Gastrocnemius medialis (tissue), 4 donors: ENCODE data around the gene DMPK. TPM values are rescaled to one million over a fixed set of nuclear protein-coding genes. Genes with fewer than 3 reads are reported as not detected.

Source experiments
- ATAC-seq, 2 donors: fragments of 150-250 bp; one replicate each; pipeline ENCODE4 v1.9.1; 2016
- DNase-seq, 2 donors: peaks; one replicate each; pipeline ENCODE4 v3.0.0-alpha.2; 2019
- H3K27ac ChIP-seq, 4 donors: fragments of 200-600 bp; sonication (generic); 1 replicate in 1 of 4; 2 replicates in 3 of 4; pipeline ENCODE4 v1.5.1; 2016 to 2018; ENCODE audit warnings: mild to moderate bottlenecking in 2 of 4, moderate library complexity in 1 of 4
- H3K27me3 ChIP-seq, 3 donors: fragments of 200-600 bp; sonication (generic) in 2 of 3; 1 replicate in 1 of 3; 2 replicates in 2 of 3; pipeline versions ENCODE4 v1.5.1 to v1.6.0; 2016 to 2019; ENCODE audit warnings: mild to moderate bottlenecking in 1 of 3, moderate library complexity in 1 of 3
- H3K36me3 ChIP-seq, 2 donors: fragments of 200-600 bp; sonication (generic) in 1 of 2; one replicate each; pipeline ENCODE4 v1.5.1; 2017 to 2018
- H3K4me1 ChIP-seq, 2 donors: fragments of 200-600 bp; sonication (generic) in 1 of 2; one replicate each; pipeline ENCODE4 v1.5.1; 2016 to 2017; ENCODE audit warnings: mild to moderate bottlenecking in 2 of 2
- H3K4me3 ChIP-seq, 4 donors: fragments of 200-600 bp; sonication (generic) in 3 of 4; 1 replicate in 1 of 4; 2 replicates in 3 of 4; pipeline ENCODE4 v1.5.1; 2016 to 2019; ENCODE audit warnings: mild to moderate bottlenecking in 2 of 4
- H3K9me3 ChIP-seq, 3 donors: fragments of 200-600 bp; sonication (generic) in 2 of 3; 1 replicate in 1 of 3; 2 replicates in 2 of 3; pipeline ENCODE4 v1.5.1; 2016 to 2019
- POLR2A ChIP-seq, 2 donors: fragments of 450-650 bp; IDR thresholded peaks; one replicate each; pipeline ENCODE4 v1.6.1; 2017; ENCODE audit warnings: antibody characterized with exemption in 2 of 2, mild to moderate bottlenecking in 2 of 2, moderate library complexity in 2 of 2
- in situ Hi-C, 4 donors: fragments of 200-750 bp; cut with MboI; loops; one replicate each; pipeline versions ENCODE4 v1.15.0 to v1.8.0; 2017; ENCODE audit warnings: low sequenced_read_pairs in 4 of 4
- intact Hi-C: fragments of 100-400 bp; cut with DNase I; formaldehyde crosslinking; loops from one replicate; pipeline ENCODE4 v1.15.1; 2023; ENCODE audit warnings: low total_unique reads
- total RNA-seq, 4 donors: library from RNA; depleted of rRNA; stranded (reverse); fragments of >200 nt; gene quantifications; one replicate each; pipeline versions ENCODE4 v1.1.0 to v1.2.3, GENCODE V29; 2016
- TF ChIP-seq, protein P1 (sequence below), 5 experiments: fragments of 450-650 bp in 3 of 5; fragments of 200-600 bp in 2 of 5; sonication (generic) in 2 of 5; IDR thresholded peaks in 4 of 5; conservative IDR thresholded peaks in 1 of 5; 1 replicate in 4 of 5; 2 replicates in 1 of 5; pipeline ENCODE4 v1.5.1; 2016 to 2019; ENCODE audit warnings: antibody characterized with exemption in 5 of 5, mild to moderate bottlenecking in 3 of 5, moderate library complexity in 3 of 5

DMPK gene
- total RNA-seq, 4 donors from 2014 or later = 93.0 to 196 (median 116) TPM

DNA sequence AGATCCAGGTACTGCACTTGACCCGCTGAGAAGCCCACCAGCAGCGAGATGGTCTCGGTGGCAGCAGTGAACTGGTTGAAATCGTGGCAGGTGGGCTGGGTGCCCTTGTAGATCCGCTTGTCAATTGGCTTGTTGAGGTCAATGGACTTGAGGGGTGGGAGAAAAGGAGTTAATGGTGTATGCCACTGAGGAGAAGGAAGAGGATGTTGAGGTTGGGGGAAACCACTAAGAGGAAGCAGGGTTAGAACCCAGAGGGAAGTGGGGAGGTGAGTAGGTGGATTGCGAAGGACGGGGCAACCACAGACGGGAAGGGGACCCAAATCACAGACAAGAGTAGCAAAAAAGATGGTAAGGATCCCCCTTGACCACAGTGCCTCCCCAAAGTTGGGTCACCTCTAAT, 8.7 kb upstream of the DMPK start:
- intact Hi-C loops (no loop called here), in situ Hi-C loops (no loop called here)
- Histone ChIP-seq H3K36me3 (peaks cover 0 to 17% of the 10 kb centered on the region in 2 donors), H3K27ac (no peak overlapping the region), H3K27me3 (no peaks in the 10 kb centered on the region), H3K9me3 (no peaks in the 10 kb centered on the region), H3K4me1 (peaks cover 30 to 38% of the 10 kb centered on the region in 2 donors), H3K4me3 (no peak overlapping the region)
- ATAC-seq (no peak), DNase-seq (no peak)
- TF ChIP-seq POLR2A (IDR thresholded peaks at IDR 0.05) = no peak
- TF ChIP-seq, protein P1, sequence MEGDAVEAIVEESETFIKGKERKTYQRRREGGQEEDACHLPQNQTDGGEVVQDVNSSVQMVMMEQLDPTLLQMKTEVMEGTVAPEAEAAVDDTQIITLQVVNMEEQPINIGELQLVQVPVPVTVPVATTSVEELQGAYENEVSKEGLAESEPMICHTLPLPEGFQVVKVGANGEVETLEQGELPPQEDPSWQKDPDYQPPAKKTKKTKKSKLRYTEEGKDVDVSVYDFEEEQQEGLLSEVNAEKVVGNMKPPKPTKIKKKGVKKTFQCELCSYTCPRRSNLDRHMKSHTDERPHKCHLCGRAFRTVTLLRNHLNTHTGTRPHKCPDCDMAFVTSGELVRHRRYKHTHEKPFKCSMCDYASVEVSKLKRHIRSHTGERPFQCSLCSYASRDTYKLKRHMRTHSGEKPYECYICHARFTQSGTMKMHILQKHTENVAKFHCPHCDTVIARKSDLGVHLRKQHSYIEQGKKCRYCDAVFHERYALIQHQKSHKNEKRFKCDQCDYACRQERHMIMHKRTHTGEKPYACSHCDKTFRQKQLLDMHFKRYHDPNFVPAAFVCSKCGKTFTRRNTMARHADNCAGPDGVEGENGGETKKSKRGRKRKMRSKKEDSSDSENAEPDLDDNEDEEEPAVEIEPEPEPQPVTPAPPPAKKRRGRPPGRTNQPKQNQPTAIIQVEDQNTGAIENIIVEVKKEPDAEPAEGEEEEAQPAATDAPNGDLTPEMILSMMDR (IDR thresholded peaks at IDR 0.05 in 4 of 5, conservative IDR thresholded peaks at IDR 0.05 in 1 of 5) = no peak

GRCh38 chr19:45789035-45789786, 6.9 kb upstream of the DMPK start:
- peak; percentile 72 to 76 for ATAC-seq
- H3K9me3 ChIP-seq = no peaks in the 10 kb centered on the region
- in situ Hi-C loops = no loop called here

GRCh38 chr19:45786533-45786894, 4.2 kb upstream of the DMPK start:
- Histone ChIP-seq H3K27ac (no peak overlapping the region), H3K4me3 (no peak overlapping the region), H3K4me1 (peaks cover 48 to 70% of the 10 kb centered on the region in 2 donors), H3K36me3 (peaks cover 0 to 17% of the 10 kb centered on the region in 2 donors), H3K9me3 (no peaks in the 10 kb centered on the region), H3K27me3 (no peaks in the 10 kb centered on the region)
- in situ Hi-C loops = no loop called here
- no peak for TF ChIP-seq POLR2A (IDR thresholded peaks at IDR 0.05)
- TF ChIP-seq, protein P1 (IDR thresholded peaks at IDR 0.05 in 4 of 5, conservative IDR thresholded peaks at IDR 0.05 in 1 of 5) = no peak
- DNase-seq = no peak
- no peak for ATAC-seq
- intact Hi-C loops = loop anchor here (10.0 kb wide), 1 partner anchor 462 kb away; the partner anchor contains the start of gene CKM

More at GRCh38 chr19:45789035-45789786, 6.9 kb upstream of the DMPK start:
- Histone ChIP-seq H3K4me3 (no peak overlapping the region), H3K27ac (peak overlapping the region; percentile 57 to 74 (median 70)), H3K36me3 (peaks cover 0 to 17% of the 10 kb centered on the region in 2 donors), H3K4me1 (peaks cover 46 to 56% of the 10 kb centered on the region in 2 donors), H3K27me3 (no peaks in the 10 kb centered on the region)
- TF ChIP-seq, protein P1 (IDR thresholded peaks at IDR 0.05 in 4 of 5, conservative IDR thresholded peaks at IDR 0.05 in 1 of 5) = no peak
- TF ChIP-seq POLR2A (IDR thresholded peaks at IDR 0.05) = no peak
- intact Hi-C loops = loop anchor here (10.0 kb wide), 1 partner anchor 464 kb away; the partner anchor contains the start of gene CKM
- DNase-seq = peak; percentile 53 to 87

- no peaks in the 10 kb centered on the region for H3K27me3 ChIP-seq
- peak overlapping the region in 3 of 4 donors; percentile 96 to 100 (median 100) for H3K27ac ChIP-seq
- peaks cover 48 to 71% of the 10 kb centered on the region in 2 donors for H3K4me1 ChIP-seq
- no peak for DNase-seq
- in situ Hi-C loops = no loop called here
- TF ChIP-seq POLR2A (IDR thresholded peaks at IDR 0.05) = no peak
- TF ChIP-seq, protein P1 (IDR thresholded peaks at IDR 0.05 in 4 of 5, conservative IDR thresholded peaks at IDR 0.05 in 1 of 5) = no peak
- ATAC-seq = no peak
- no peak overlapping the region for H3K4me3 ChIP-seq
- intact Hi-C loops = loop anchor here (10.0 kb wide), 1 partner anchor 461 kb away; the partner anchor contains the start of gene CKM
- H3K36me3 ChIP-seq = peaks cover 0 to 17% of the 10 kb centered on the region in 2 donors
- H3K9me3 ChIP-seq = no peaks in the 10 kb centered on the region
These were observed 3.7 kb upstream of the DMPK start for GRCh38 chr19:45785781-45786532.
